HG02981 (cell line): ENCODE results near the gene ADK.
A peak's percentile ranks its signal among the peaks of the same experiment; 100 is the strongest.

ENCODE experiments used
- ATAC-seq: cut with Tn5 transposase; IDR thresholded peaks from one replicate; pipeline ENCODE4 v1.9.1; 2021; ENCODE audit warnings: mild to moderate bottlenecking, moderate library complexity; ENCODE audit not compliant: unreplicated experiment

The ADK gene

DNA sequence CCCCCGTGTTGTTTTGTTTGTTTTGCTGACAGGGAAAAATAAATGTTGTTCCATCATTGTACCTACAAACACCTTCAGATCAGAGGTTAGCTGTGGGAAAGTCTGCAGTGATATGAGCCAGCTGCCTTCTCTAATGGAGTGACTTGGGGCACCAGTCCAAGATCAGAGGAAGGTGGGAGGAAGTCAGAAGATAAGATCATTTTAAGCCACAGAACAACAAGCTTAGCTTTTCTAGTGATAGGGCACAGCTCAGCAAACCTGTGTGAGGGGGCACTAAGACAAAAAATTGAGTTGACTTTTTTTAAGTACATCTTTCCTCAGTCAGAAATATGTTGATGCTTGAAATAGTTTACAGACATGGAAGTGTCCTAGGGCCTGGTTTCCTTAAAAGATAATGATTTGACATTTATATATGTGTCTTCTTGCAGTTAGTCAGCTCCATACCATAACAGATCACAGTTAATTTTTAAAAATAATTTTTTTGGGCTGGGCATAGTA is 435.1 kb downstream of the ADK start:
- no peak for ATAC-seq

DNA sequence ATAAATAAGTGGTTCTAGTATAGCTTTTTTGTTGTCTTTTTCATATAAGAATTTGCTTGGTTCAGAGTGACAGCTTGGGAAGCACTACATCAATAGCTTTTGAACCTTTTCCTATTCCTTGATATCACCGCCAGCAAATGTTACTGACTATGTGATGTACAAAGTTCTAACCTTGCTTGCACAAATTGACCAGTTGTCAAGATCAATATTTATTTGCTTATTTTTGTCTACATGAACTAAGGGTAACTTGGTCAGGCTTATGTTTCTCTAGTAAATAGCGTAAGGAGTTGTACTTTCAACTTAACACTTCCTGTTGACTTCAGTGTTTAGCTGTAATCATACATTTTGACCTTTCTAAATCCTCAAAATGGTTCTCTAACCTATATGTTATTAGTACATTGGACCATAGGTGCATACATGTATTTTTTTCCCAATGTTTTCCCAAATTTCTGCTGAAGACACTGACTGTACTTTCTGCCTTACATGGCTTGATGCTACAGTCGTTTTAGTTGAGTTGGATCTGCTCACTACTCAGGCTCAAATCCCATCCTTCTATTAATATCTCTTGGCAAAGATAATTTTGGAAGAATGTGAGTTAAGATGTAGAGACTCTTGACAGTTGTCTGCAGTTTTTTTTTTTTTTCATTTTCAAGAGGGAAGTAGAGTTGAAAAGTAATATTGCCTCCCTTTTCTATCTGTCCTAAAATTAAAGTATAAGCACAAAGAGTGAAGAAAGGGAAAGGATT is 436.3 kb downstream of the ADK start:
- no peak for ATAC-seq

DNA sequence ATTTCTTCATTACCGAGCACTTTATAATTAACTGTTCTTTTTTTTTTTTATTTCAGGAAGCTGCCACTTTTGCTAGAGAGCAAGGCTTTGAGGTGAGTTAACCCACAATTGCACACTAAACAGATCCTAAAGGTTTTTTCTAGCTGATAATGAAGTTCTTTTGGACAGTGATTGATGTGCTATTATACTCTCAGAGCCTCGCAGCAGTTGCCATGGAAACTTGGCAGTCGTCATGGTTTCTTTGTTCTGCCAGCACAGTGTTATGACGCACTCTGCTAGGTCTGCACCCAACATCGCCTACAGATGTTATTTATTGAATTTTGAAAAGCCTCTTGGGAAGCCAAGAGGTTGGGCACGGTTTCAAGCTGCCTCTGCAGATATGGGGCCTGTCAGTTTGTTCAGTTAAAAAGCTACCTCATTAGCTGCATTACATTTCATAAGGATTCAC is 438.2 kb downstream of the ADK start:
- ATAC-seq = peak; percentile 53

DNA sequence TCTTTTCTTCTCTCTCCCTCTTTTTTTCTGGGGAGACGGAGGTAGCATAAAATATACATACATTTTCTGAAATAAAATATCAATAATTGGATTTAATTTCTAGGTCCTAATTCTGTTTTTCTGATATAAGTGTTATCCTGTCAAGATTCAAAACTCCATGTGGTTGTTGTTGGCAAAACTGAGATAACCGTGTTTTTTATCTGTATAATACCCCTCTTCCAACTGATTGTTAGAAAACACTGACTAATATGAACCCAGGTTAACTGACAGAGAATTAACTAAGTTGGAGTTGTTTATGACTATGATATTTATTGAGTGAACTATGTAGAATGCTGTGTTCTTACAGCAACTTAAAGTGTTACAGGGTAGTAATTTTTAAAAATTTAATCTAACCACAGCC is 438.8 kb downstream of the ADK start:
- no peak for ATAC-seq

DNA sequence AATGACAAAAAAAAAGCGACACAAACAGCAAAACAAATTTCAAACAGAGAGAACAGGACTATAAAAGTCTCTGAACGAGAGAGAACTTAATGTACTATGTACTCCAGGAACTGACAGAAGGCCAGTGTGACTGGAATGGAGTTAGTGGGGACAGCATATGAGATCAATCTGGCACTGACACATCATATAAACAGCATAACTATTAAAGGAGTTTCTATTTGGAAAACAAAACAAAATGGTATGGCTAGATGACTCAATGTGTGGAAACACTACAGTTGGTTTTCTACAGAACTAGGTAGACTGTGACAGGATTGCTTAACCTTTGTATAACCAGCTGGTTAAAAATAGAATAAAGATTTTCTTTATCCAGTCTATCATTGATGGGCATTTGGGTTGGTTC is 442.4 kb downstream of the ADK start:
- ATAC-seq = no peak

DNA sequence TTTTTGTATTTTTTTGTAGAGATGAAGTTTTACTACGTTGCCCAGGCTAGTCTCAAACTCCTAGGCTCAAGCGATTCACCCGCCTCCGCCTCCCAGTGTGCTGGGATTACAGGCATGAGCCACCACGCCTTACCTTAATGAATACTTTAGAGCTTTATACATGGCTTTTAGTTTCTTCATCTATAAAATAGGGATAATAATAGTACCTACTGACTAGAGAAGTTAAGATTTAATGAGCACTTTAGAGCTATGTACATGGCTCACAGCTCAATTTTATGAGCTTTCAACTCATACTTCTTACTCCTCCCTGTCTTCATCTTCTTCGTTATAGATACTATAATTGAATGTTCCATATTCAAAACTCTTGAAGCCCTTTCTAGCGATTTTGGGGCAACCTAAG is 445.7 kb downstream of the ADK start:
- ATAC-seq = no peak

DNA sequence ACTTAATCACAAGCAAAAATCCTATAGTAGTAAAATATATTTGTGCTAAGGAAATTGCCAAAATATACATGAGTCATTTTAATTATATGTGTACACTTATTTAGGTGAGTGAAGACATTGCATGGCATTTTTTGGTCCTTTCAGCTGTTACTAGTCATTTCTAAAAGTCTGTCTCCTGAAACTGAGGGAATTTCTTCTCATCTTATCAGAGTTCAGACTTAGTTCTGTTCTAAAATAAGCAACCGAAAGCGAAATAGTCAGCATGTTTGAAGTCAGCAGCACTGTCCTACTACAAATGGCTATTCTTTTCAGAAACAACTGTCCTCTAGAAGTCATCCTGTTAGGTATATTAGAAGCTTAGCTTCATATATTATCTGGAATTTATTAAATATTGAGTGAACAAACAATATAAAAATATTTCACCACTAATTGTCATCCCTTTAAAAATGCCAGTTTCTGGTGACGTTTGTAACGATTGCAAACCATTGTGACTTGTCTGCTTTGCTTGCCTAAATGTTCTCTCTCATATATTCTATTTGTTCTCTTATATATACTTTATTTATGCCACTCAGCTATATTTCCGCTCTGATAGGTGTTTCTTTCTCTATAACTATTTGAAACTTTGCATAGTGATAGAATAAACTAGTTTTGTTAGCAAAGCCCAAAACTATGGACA is 448.0 kb downstream of the ADK start:
- ATAC-seq = no peak

DNA sequence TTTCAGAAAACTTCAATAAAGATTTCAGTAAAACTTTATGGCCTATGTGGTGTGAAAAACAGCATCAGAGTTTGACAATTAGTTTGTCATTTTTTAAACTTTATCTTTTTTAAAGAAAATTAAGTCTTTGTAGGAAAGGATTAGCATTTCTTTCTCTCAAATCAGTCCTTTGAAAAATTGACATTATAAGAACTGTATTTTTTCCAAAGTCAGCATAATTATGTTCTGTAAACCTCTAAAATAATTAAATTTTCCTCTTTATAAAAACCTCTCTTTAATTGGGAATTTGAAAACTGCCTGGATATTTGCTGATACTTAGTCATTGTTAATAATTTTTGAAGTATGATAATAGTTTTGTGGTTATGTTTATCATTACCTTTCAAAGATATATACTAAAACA is 448.7 kb downstream of the ADK start:
- ATAC-seq = no peak

DNA sequence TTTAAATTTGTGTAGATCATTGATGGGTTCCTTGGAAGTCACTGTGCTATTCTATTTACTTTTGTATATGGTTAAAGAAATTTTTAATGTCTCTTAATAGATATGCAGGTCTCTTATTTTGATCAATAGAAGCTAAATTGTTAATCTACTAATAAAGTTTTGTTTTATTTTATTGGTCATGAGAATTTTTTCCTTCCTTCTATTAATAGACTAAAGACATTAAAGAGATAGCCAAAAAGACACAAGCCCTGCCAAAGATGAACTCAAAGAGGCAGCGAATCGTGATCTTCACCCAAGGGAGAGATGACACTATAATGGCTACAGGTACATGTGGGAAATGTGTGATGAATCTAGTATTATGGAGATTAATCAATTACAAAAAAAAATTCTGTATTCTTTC is 449.1 kb downstream of the ADK start:
- ATAC-seq = no peak

DNA sequence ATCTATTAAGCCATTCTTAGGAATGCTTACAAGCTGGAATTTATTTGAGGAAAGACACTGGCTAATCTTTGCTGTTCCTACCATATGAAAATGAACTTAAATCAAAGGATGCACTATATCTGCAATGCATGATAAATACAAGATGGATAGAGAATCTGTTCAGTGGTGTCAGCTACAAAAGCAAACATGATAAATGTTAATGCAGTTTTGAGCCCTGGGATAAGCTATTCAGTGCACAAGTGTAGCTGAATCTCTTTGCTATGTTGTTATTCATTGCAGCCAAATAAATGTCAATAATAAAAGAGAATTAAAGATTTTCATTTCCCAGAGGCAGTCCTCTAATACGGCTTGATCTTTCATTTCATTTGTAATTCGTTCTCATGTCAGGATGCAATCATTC is 451.6 kb downstream of the ADK start:
- no peak for ATAC-seq

DNA sequence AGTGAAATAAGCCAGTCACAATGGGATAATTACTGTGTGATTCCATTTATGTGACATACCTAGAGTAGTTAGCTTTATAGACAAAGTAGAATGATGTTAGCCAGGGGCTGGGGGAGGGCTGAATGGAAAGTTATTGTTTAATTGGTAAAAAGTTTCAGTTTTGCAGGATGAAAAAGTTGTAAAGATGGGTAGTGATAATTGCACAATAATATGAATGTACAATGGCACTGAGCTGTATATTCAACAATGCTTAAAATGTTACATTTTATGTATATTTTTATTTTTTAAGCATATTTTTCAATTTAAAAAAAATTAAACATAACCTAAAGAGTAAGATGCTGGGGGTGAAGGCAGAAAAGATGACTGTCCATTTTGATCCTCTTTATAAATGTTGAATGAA is 459.3 kb downstream of the ADK start:
- ATAC-seq = no peak

DNA sequence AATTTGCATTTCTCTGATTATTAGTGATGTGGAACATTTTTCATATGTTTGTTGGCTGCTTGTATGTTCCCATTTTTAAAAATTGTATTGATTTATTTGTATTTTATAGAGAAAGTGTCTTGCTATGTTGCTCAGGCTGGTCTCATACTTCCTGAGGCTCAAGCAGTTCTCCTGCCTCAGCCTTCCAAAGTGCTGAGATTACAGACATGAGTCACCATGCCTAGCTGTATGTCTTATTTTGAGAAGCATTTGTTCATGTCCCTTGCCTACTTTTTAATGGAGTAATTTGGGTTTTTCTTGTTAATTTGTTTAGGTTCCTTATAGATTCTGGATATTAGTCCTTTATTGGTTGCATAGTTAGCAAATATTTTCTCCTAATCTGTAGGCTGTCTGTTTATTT is 461.2 kb downstream of the ADK start:
- no peak for ATAC-seq

DNA sequence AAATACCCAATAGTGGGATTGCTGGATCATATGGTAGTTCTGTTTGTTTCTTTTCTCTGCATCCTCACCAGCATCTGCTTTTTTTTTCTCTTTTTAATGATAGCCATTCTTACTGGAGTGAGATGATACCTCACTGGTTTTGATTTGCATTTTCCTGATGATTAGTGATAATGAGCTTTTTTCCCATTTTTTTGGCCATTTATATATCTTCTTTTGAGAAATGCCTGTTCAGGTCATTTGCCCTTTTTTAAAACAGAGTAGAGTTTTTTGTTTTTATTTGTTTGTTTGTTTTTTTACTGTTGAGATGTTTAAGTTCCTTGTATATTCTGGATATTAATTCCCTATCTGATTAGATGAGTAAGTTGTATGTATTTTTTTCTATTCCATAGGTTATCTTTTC is 469.6 kb downstream of the ADK start:
- no peak for ATAC-seq

DNA sequence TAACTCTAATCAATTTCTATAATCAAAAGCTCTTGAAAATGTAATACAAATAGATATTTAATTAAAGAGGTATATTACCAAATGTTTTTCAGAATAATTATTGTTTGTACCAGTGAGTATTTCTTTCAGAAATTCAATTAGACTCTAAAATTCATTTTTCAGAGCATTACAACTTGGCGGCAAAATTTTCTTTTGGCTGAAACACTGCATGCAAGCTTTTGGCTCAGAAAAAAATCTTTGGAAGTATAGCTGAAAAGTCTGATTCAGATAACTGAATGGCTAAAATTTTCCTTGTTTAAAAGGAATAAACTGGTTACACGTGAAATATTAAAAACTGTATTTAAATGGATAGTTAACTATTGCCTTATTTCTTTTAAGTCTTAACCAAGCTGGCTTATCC is 472.8 kb downstream of the ADK start:
- no peak for ATAC-seq

DNA sequence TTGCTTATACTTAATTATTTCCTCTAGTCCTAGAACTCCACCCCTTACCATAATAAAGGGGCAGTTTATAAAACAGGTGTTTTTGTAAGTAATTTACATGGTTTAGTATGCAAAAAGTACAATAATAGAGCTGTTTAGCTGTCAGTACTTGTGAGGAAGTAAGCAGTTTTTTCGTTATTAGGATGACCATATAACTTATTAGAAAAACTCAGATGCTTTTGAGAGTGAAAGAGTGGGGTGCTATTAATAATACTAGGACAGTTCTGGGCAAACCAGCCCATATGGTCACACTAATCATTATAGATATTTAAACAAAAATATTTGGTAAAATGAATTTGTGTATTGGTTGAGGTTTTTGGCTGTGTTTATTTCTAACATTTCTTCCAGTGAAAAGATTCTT is 473.5 kb downstream of the ADK start:
- ATAC-seq = no peak

DNA sequence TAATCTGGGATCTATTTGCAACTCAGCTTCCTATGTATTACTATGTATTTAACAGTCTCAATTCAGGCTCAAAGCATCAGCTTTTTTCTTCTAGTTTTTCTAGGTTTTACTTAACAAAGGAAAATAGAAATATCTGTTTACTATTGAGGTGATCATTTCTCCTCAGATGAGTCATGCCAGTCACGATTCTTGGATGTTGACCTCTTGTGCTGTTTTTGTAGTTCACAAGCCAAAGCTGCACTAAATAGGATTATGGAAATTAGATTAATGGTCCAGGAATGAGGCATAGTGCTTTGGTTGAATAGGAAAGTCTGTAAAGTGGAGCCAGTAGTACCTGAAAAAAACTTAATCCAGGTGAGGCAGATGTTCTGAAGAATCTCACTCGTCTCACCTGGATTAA is 477.1 kb downstream of the ADK start:
- ATAC-seq = no peak

DNA sequence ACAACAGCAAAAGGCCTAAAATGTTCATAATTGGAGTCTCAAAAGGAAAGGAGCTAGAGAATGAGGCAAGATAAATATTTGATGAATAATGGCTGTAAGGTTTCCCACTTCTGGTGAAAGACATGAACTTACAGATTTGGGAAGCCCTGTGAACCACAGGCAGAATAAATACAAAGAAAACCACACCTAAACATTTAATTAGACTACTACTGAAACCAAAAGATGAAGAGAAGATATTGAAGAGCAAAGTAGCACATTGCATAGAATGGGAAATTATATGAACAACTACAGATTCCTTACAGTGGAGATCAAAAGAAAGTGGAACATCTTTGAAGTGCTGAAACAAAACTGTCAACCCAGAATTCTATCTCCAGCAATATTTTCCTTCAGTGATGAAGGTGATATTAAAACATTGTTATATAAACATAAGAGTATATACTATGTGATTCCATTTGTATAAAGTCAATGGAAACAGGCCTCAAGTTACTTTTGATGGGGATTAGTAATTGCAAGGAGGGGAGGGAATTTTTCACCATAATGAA is 484.0 kb downstream of the ADK start:
- no peak for ATAC-seq

DNA sequence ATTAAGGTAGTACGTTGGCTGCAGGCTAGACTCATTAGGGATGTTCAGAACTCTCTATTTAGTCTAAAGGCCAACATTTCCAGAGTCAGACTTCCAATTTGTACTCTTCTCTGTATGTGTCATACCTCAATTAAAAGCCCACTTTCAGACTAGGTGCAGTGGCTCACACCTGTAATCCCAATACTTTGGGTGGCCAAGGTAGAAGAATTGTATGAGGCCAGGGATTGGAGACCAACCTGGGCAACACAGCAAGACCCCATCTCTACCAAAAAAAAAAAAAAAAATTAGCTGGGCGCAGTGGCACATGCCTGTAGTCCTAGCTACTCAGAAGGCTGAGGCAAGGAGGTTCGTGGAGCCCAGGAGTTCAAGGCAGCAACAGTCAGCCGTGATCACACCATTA is 484.6 kb downstream of the ADK start:
- ATAC-seq = no peak

DNA sequence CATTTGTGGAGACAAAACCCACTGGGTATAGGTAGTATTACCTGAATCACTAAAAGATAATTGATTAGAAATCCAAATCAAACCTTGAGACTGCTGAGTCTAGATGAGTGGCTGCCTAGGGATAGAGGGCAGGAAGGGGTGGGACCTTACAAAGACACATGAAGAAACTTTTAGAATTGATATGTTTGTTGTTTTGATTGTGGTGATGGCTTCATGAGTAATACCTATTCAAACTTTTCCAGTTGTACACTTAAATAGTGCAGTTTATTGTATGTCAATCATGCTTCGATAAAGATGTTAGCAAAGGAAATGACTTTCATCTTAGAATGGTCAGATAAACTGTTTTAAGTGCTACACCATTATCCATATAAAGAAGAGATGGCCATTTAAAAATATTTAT is 486.7 kb downstream of the ADK start:
- no peak for ATAC-seq

DNA sequence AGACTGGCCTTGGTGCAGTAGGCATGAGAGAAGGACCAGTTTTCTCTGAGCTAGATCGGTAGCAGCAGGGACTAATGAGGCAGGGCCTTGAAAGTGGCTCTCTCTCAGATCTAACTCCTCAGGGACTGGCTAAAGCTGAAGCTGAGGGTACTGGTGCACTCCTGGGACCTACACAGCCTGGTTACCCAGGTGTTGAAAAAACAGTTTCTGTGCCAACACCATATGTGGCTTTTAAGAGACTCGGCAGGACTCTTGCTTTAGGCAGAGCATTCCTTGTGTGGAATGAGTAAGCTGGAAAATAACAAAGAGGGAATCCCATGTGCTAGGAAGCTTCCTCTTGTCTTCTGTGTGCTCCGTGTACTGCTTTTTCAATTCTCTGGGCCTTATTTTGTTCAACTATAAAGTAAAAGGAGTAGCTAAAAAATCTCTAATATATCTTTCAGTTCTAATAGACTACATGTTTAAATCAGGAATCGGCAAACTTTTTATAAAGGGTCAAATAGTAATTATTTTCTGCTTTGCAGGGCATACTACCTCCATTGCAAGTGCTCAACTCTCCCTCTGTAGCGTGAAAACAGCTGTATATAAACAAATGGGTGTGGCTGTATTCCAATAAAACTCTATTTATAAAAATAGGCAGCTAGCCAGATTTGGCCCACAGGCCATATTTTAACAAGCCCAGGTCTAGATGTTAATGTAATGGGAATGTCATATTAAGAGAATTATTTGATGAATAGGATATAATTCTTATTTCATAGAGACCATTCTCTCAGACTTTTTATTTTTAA is 489.3 kb downstream of the ADK start:
- no peak for ATAC-seq

DNA sequence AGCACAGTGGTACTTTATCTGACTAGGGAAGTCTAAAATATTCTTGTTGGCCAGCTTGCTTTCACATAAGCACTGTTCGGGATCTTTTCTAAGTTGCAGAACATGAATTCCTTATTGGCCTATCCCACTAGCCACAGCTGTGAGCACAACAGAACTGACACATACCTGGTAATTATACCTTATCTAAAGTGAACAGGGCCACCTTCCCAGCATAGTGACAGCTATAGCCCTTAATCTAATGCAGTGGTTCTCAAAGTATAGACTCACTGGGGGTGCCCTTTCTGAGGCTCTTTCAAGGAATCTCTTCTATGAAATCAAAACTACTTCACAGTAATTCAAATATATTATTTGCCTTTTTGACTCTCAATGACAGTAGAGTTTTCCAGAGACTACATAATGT is 490.6 kb downstream of the ADK start:
- no peak for ATAC-seq
